ENCODE data around the gene RHOV.

Gene RHOV

GRCh38 chr15:40873694-40874561 lies at the start of gene RHOV:
Gene RHOV, minus strand, starts transcription at chr15:40874234. Its CDS starts 95 bp downstream, at chr15:40874139.
- peak in 1 of 3 donors; percentile 54 for DNase-seq (ENCODE audit: low read depth in 3 of 3)

- no peak for DNase-seq (ENCODE audit: low read depth in 3 of 3)
Measured at GRCh38 chr15:40923551-40923950, 49.5 kb upstream of the RHOV start.

- DNase-seq (ENCODE audit: low read depth in 3 of 3) = no peak
Measured at GRCh38 chr15:40922608-40923005, 48.6 kb upstream of the RHOV start.

GRCh38 chr15:40921949-40922607 lies 48.0 kb upstream of the RHOV start:
- DNase-seq (ENCODE audit: low read depth in 3 of 3) = no peak

- DNase-seq (ENCODE audit: low read depth in 3 of 3) = no peak
Measured at GRCh38 chr15:40918799-40919392, 44.9 kb upstream of the RHOV start.

- DNase-seq (ENCODE audit: low read depth in 3 of 3) = no peak
Measured at GRCh38 chr15:40918146-40918798, 44.2 kb upstream of the RHOV start.

GRCh38 chr15:40917585-40917984 lies 43.6 kb upstream of the RHOV start:
- DNase-seq (ENCODE audit: low read depth in 3 of 3) = no peak

- DNase-seq (ENCODE audit: low read depth in 3 of 3) = no peak
Measured at GRCh38 chr15:40915679-40916078, 41.6 kb upstream of the RHOV start.

- no peak for DNase-seq (ENCODE audit: low read depth in 3 of 3)
Measured at GRCh38 chr15:40915116-40915661, 41.2 kb upstream of the RHOV start.

- DNase-seq (ENCODE audit: low read depth in 3 of 3) = no peak
Measured at GRCh38 chr15:40914486-40914885, 40.5 kb upstream of the RHOV start.

- DNase-seq (ENCODE audit: low read depth in 3 of 3) = no peak
Measured at GRCh38 chr15:40914013-40914412, 40.0 kb upstream of the RHOV start.

- DNase-seq (ENCODE audit: low read depth in 3 of 3) = no peak
Measured at GRCh38 chr15:40912478-40912877, 38.4 kb upstream of the RHOV start.

- DNase-seq (ENCODE audit: low read depth in 3 of 3) = no peak
Measured at GRCh38 chr15:40911693-40912092, 37.7 kb upstream of the RHOV start.

GRCh38 chr15:40911141-40911540 lies 37.1 kb upstream of the RHOV start:
- DNase-seq (ENCODE audit: low read depth in 3 of 3) = no peak

- no peak for DNase-seq (ENCODE audit: low read depth in 3 of 3)
Measured at GRCh38 chr15:40909662-40910630, 35.9 kb upstream of the RHOV start.

- no peak for DNase-seq (ENCODE audit: low read depth in 3 of 3)
Measured at GRCh38 chr15:40908095-40908494, 34.1 kb upstream of the RHOV start.

GRCh38 chr15:40906991-40907802 lies 33.2 kb upstream of the RHOV start:
- DNase-seq (ENCODE audit: low read depth in 3 of 3) = peak in 1 of 3 donors; percentile 40

- DNase-seq (ENCODE audit: low read depth in 3 of 3) = peak; percentile 63 to 83 (median 72)
Measured at GRCh38 chr15:40906091-40906990, 32.3 kb upstream of the RHOV start.
